GM12878 (cell line): ENCODE data around the gene CDK11A. TPM values are rescaled to one million over a fixed set of nuclear protein-coding genes. Genes with fewer than 3 reads are reported as not detected.

Experiments
- ATAC-seq: fragments of 200-7000 bp; cut with Tn5 transposase; 3 replicates; pipeline ENCODE4 v1.9.1; 2020; ENCODE audit warnings: mild to moderate bottlenecking, moderate library complexity
- BruUV-seq: library from RNA; stranded (reverse); fragments of 400-500 nt; replicated peaks from 2 replicates; lab custom pipeline; 2021; lab: Mats Ljungman, UMichigan
- CTCF ChIA-PET: fragments of 300-600 bp; sonication (Branson Sonifier 250); formaldehyde crosslinking; extraction: SDS; loops from one replicate; lab custom pipeline; 2021; ENCODE audit warnings: inconsistent platforms; lab: Yijun Ruan, JAX
- POLR2A ChIA-PET: fragments of 350-600 bp; formaldehyde crosslinking; extraction: SDS; loops from one replicate; lab custom pipeline; 2021; ENCODE audit warnings: inconsistent platforms; lab: Charles Lee
- RAD21 ChIA-PET: fragments of 300-600 bp; sonication (Branson Sonifier 250); formaldehyde crosslinking; loops from one replicate; lab custom pipeline; 2023; ENCODE audit warnings: antibody characterized with exemption; ENCODE audit not compliant: unreplicated experiment; lab: Charles Lee
- SMC1A ChIA-PET: fragments of 300-600 bp; sonication (Branson Sonifier 250); formaldehyde crosslinking; loops from one replicate; lab custom pipeline; 2023; ENCODE audit not compliant: unreplicated experiment, uncharacterized antibody; lab: Charles Lee
- DNase-seq: peaks from one replicate; pipeline ENCODE4 v3.0.0-alpha.2; 2011; ENCODE audit warnings: low read depth, low spot score
- FAIRE-seq: peaks from 3 replicates; lab custom pipeline; 2011; peaks lifted over from hg19 to GRCh38; lab: Jason Lieb, UNC
- H2AFZ ChIP-seq: 2 replicates; pipeline ENCODE4 v1.6.0; 2011; ENCODE audit warnings: low read depth, low read length, control low read depth; ENCODE audit not compliant: control insufficient read depth
- H3K27ac ChIP-seq: 2 replicates; pipeline ENCODE4 v1.5.1; 2011; ENCODE audit warnings: control low read depth; ENCODE audit not compliant: control insufficient read depth, insufficient read depth
- H3K27me3 ChIP-seq, 2 experiments: replicated peaks in 1 of 2; 2 replicates each; pipeline versions ENCODE4 v1.6.0 to v1.6.1; 2011; ENCODE audit warnings: low read length in 1 of 2; ENCODE audit not compliant: control insufficient read depth in 2 of 2, insufficient read depth in 2 of 2
- H3K36me3 ChIP-seq, 2 experiments: 2 replicates each; pipeline ENCODE4 v1.5.1; 2011; ENCODE audit warnings: low read length in 1 of 2; ENCODE audit not compliant: control insufficient read depth in 2 of 2, insufficient read depth in 2 of 2
- H3K4me1 ChIP-seq: 2 replicates; pipeline ENCODE4 v1.6.1; 2011; ENCODE audit warnings: mild to moderate bottlenecking, low read length, moderate library complexity, mixed read lengths; ENCODE audit not compliant: control insufficient read depth, insufficient read depth
- H3K4me2 ChIP-seq: 2 replicates; pipeline ENCODE4 v1.6.0; 2011; ENCODE audit warnings: control low read depth; ENCODE audit not compliant: control insufficient read depth, insufficient read depth
- H3K4me3 ChIP-seq: fragments of 200-600 bp; sonication (generic); 2 replicates; pipeline ENCODE4 v1.5.1; 2016
- H3K79me2 ChIP-seq: 2 replicates; pipeline ENCODE4 v1.6.0; 2011; ENCODE audit warnings: low read length; ENCODE audit not compliant: control insufficient read depth, insufficient read depth
- H3K9ac ChIP-seq: 2 replicates; pipeline ENCODE4 v1.8.0; 2011; ENCODE audit warnings: low read length, control low read depth, mixed read lengths; ENCODE audit not compliant: control insufficient read depth, insufficient read depth
- H3K9me3 ChIP-seq: replicated peaks from 3 replicates; pipeline ENCODE4 v1.5.1; 2011; ENCODE audit warnings: mild to moderate bottlenecking, low read length; ENCODE audit not compliant: control insufficient read depth, insufficient read depth
- H4K20me1 ChIP-seq: 2 replicates; pipeline ENCODE4 v1.6.0; 2011; ENCODE audit not compliant: control insufficient read depth, insufficient read depth
- ATF7 ChIP-seq: fragments of 450-650 bp; IDR thresholded peaks from 2 replicates; pipeline ENCODE4 v1.6.1; 2016; ENCODE audit warnings: low read depth, mild to moderate bottlenecking
- BACH1 ChIP-seq: fragments of 450-650 bp; IDR thresholded peaks from 2 replicates; pipeline ENCODE4 v1.6.1; 2017; ENCODE audit warnings: mild to moderate bottlenecking, borderline replicate concordance
- BCL11A ChIP-seq: IDR thresholded peaks from 2 replicates; pipeline ENCODE4 v1.6.1; 2011; ENCODE audit warnings: low read depth, low read length
- CHD1 ChIP-seq: IDR thresholded peaks from 2 replicates; pipeline ENCODE4 v1.6.1; 2012; ENCODE audit warnings: low read depth, low read length, improper control_type of control experiment
- NR2C2 ChIP-seq: IDR thresholded peaks from 2 replicates; pipeline ENCODE4 v1.6.1; 2011; ENCODE audit warnings: borderline replicate concordance, low read depth; ENCODE audit not compliant: control insufficient read depth, insufficient read length
- RBBP5 ChIP-seq: fragments of 200-600 bp; sonication (generic); conservative IDR thresholded peaks from 2 replicates; pipeline ENCODE4 v1.6.1; 2016
- YBX1 ChIP-seq: fragments of 450-650 bp; IDR thresholded peaks from 2 replicates; pipeline ENCODE4 v1.6.1; 2016; ENCODE audit warnings: antibody characterized with exemption
- ZBED1 ChIP-seq: IDR thresholded peaks from 2 replicates; pipeline ENCODE4 v1.6.1; 2016; ENCODE audit warnings: borderline replicate concordance
- ZNF622 ChIP-seq: fragments of 450-650 bp; IDR thresholded peaks from 2 replicates; pipeline ENCODE4 v1.6.1; 2017; ENCODE audit warnings: mild to moderate bottlenecking, inconsistent platforms
- WGBS: methylation state at CpG from one replicate; pipeline ENCODE4 v1.1.6; 2016; ENCODE audit warnings: low lambda C conversion rate; ENCODE audit not compliant: insufficient replicate concordance, insufficient coverage; ENCODE audit errors: missing lambda C conversion rate; 5-methylcytosine and 5-hydroxymethylcytosine counted together
- in situ Hi-C: fragments of 300-500 bp; cut with MboI; formaldehyde crosslinking; loops from 9 replicates; pipeline ENCODE4 v1.14.3; 2018; ENCODE audit warnings: mixed read lengths
- intact Hi-C: fragments of 100-400 bp; cut with micrococcal nuclease; formaldehyde crosslinking; loops from one replicate; pipeline ENCODE4 v1.14.2; 2022; ENCODE audit not compliant: unreplicated experiment
- polyA plus RNA-seq, 11 experiments: library from polyadenylated mRNA; depleted of rRNA in 4 of 11; unstranded in 6 of 11; stranded (reverse) in 5 of 11; fragments of >200 nt; fragmentation: Nextera tagmentation in 4 of 11; fragmentation: Illumina TruSeq in 1 of 11; extraction: Ambion mirVana in 4 of 11; extraction: Trizol in 1 of 11; gene quantifications; 1 replicate in 1 of 11; 2 replicates in 10 of 11; pipeline versions ENCODE4 v1.2.1 to v1.2.3, GENCODE V29; 2011 to 2016; ENCODE audit warnings: inconsistent platforms in 2 of 11, missing spikeins in 2 of 11, low read depth in 1 of 11
- total RNA-seq, 4 experiments: library from RNA; depleted of rRNA in 3 of 4; stranded (reverse); fragments of >200 nt in 3 of 4; fragmentation: Illumina TruSeq in 1 of 4; extraction: Trizol in 1 of 4; gene quantifications; 2 replicates each; pipeline versions ENCODE4 v1.2.1 to v1.2.3, GENCODE V29; 2013 to 2021
- TF ChIP-seq, protein P1 (sequence below): fragments of 450-650 bp; IDR thresholded peaks from 2 replicates; pipeline ENCODE4 v1.6.1; 2017; ENCODE audit warnings: borderline replicate concordance
- TF ChIP-seq, protein P2 (sequence below): fragments of 450-650 bp; IDR thresholded peaks from 2 replicates; pipeline ENCODE4 v1.6.1; 2017; ENCODE audit warnings: antibody characterized with exemption, mild to moderate bottlenecking, moderate library complexity

CDK11A gene
- total and polyA plus RNA-seq, 10 of the 15 experiments (the other 5 are each of a cell fraction or from before 2014, with no cell fraction given): 5.1 to 46.0 (median 25.9) TPM

DNA sequence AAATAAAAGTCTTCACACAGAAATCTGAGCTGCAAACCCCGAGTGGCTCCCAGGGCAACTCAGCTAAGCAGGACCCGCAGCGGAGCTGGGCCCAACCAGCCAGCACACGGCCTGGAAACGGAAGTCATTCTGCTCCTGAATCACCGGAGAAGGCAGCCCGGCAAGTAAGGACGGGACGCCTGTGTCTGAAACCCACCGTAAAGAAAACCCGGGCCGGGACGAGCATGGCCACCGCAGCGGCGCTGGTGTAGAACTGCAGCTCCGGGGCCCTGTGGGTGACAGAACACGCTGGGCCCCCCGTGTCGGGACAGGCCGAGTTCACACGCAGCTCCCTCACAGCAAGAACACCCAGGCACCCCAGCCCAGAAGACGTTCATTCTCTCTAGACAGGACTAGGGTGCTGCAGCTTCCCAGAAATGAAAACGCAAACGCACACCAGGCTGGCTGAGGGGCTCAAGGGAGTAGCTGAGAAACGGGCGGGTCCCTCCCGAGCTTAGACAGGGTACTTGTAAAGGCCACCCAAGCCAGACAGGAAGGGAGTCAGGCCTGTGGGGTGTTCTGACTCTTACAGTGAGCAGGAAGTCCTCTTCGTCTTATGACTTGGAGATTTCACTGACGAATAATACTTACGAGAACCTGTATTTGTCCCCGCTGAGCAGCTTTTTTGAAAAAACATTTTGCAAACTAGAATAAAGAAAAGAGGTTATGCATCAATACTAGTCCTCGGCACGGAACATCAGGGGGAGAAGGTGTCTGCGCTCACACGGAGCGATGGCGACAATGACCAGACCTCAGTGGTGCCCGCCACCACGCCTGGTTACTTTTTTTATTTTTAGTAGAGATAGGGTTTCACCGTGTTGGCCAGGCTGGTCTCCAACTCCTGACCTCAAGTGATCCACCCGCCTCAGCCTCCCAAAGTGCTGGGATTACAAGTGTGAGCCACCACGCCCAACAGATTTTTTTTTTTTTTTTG, 54.4 kb downstream of the CDK11A start:
- FAIRE-seq (no peak), ATAC-seq (no peak), DNase-seq (no peak)
- 84% methylated on average over 43 of the region's 43 CpGs for WGBS
- no peaks in the 10 kb centered on the region for H3K9me3 ChIP-seq
- CTCF ChIA-PET: interaction anchor here (2.0 kb wide), 1 partner anchor 9 kb away, joined by 11 read pairs; no protein-coding TSS in a partner anchor
- TF ChIP-seq BACH1 (no peak), ATF7 (no peak), YBX1 (no peak), NR2C2 (no peak), RBBP5 (no peak), CHD1 (no peak), BCL11A (no peak), ZBED1 (no peak), ZNF622 (no peak)
- TF ChIP-seq, protein P1, sequence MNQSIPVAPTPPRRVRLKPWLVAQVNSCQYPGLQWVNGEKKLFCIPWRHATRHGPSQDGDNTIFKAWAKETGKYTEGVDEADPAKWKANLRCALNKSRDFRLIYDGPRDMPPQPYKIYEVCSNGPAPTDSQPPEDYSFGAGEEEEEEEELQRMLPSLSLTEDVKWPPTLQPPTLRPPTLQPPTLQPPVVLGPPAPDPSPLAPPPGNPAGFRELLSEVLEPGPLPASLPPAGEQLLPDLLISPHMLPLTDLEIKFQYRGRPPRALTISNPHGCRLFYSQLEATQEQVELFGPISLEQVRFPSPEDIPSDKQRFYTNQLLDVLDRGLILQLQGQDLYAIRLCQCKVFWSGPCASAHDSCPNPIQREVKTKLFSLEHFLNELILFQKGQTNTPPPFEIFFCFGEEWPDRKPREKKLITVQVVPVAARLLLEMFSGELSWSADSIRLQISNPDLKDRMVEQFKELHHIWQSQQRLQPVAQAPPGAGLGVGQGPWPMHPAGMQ: no peak
- TF ChIP-seq, protein P2, sequence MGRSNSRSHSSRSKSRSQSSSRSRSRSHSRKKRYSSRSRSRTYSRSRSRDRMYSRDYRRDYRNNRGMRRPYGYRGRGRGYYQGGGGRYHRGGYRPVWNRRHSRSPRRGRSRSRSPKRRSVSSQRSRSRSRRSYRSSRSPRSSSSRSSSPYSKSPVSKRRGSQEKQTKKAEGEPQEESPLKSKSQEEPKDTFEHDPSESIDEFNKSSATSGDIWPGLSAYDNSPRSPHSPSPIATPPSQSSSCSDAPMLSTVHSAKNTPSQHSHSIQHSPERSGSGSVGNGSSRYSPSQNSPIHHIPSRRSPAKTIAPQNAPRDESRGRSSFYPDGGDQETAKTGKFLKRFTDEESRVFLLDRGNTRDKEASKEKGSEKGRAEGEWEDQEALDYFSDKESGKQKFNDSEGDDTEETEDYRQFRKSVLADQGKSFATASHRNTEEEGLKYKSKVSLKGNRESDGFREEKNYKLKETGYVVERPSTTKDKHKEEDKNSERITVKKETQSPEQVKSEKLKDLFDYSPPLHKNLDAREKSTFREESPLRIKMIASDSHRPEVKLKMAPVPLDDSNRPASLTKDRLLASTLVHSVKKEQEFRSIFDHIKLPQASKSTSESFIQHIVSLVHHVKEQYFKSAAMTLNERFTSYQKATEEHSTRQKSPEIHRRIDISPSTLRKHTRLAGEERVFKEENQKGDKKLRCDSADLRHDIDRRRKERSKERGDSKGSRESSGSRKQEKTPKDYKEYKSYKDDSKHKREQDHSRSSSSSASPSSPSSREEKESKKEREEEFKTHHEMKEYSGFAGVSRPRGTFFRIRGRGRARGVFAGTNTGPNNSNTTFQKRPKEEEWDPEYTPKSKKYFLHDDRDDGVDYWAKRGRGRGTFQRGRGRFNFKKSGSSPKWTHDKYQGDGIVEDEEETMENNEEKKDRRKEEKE: no peak
- H3K4me1 ChIP-seq: no peaks in the 10 kb centered on the region
- in situ Hi-C loops (no loop called here), intact Hi-C loops (no loop called here)
- SMC1A ChIA-PET: interaction anchor here (1.5 kb wide), 1 partner anchor 8 kb away, joined by 10 read pairs; no protein-coding TSS in a partner anchor
- no peaks in the 10 kb centered on the region for H3K27me3 ChIP-seq
- no peak overlapping the region for H3K4me3 ChIP-seq
- no peaks in the 10 kb centered on the region for H4K20me1 ChIP-seq
- H2AFZ ChIP-seq: no peak overlapping the region
- BruUV-seq: no TSS peak
- H3K79me2 ChIP-seq: no peaks in the 10 kb centered on the region; the same call in 1 of the 2 replicates
- RAD21 ChIA-PET: interaction anchor here (1.2 kb wide), 1 partner anchor 8 kb away, joined by 4 read pairs; no protein-coding TSS in a partner anchor
- H3K27ac ChIP-seq: no peak overlapping the region
- POLR2A ChIA-PET: interaction anchor here (0.6 to 0.9 kb wide), 2 partner anchors 13 to 121 kb away, joined by 3 read pairs; no protein-coding TSS in a partner anchor
- H3K36me3 ChIP-seq: peaks cover 10 to 12% of the 10 kb centered on the region in 2 experiments
- no peak overlapping the region for H3K9ac ChIP-seq
- no peak overlapping the region for H3K4me2 ChIP-seq
